ENCODE measurements around the gene PRPF6.
"Not testable (repeated sequence)": the region's sequence is repeated elsewhere in the genome, so short reads cannot be mapped to it uniquely, and the experiment has no call there.

PRPF6 gene

GRCh38 chr20:63960654-63961621 lies 20.0 kb upstream of the PRPF6 start:
- not testable (repeated sequence) for DNase-seq

GRCh38 chr20:63961664-63962425 lies 19.1 kb upstream of the PRPF6 start:
- no peak for DNase-seq

GRCh38 chr20:63962426-63963347 lies 18.2 kb upstream of the PRPF6 start:
- DNase-seq, result no peak

GRCh38 chr20:63963348-63963741 lies 17.6 kb upstream of the PRPF6 start:
- no peak for DNase-seq

GRCh38 chr20:63963784-63964301 lies 17.1 kb upstream of the PRPF6 start:
- no peak for DNase-seq

- DNase-seq, result no peak
Measured at GRCh38 chr20:63964412-63964811, 16.5 kb upstream of the PRPF6 start.

- DNase-seq, result no peak
Measured at GRCh38 chr20:63966172-63966943, 14.6 kb upstream of the PRPF6 start.

GRCh38 chr20:63966944-63967322 lies 14.0 kb upstream of the PRPF6 start:
- no peak for DNase-seq

- DNase-seq, result no peak
Measured at GRCh38 chr20:63967330-63968135, 13.4 kb upstream of the PRPF6 start.

GRCh38 chr20:63968136-63968927 lies 12.6 kb upstream of the PRPF6 start:
- DNase-seq, result no peak

- DNase-seq, result no peak
Measured at GRCh38 chr20:63968928-63969760, 11.8 kb upstream of the PRPF6 start.

- no peak for DNase-seq
Measured at GRCh38 chr20:63969838-63970713, 10.9 kb upstream of the PRPF6 start, which contains the start of gene ZNF512B. ZNF512B (minus strand) TSS chr20:63969930; CDS start chr20:63967950, 1,980 bp downstream.

GRCh38 chr20:63970714-63971431 lies 10.1 kb upstream of the PRPF6 start:
- DNase-seq, result no peak

- DNase-seq, result not testable (repeated sequence)
Measured at GRCh38 chr20:63971960-63972311, 9.0 kb upstream of the PRPF6 start.

- no peak for DNase-seq
Measured at GRCh38 chr20:63972312-63973159, 8.4 kb upstream of the PRPF6 start.

- DNase-seq, result no peak
Measured at GRCh38 chr20:63973160-63973479, 7.8 kb upstream of the PRPF6 start.

Measured in bone marrow (tissue), 2 donors.